ENCODE results near the gene ADK.

- TF ChIP-seq POLR2AphosphoS5 (IDR thresholded peaks at IDR 0.05; ENCODE audit: low read depth): no peak
- no peak for TF ChIP-seq CTCF (IDR thresholded peaks at IDR 0.05; ENCODE audit: insufficient read depth, low read length)
- TF ChIP-seq REST (IDR thresholded peaks at IDR 0.05; ENCODE audit: insufficient replicate concordance, low read depth): no peak
- no peak for TF ChIP-seq GABPA (IDR thresholded peaks at IDR 0.05; ENCODE audit: low read depth)
These were observed 434.4 kb downstream of the ADK start for GRCh38 chr10:74585231-74586087.

All from HL-60 (cell line).